HT-29 (cell line): ENCODE measurements around the gene PMM1. TPM values are rescaled to one million over a fixed set of nuclear protein-coding genes. Genes with fewer than 3 reads are reported as not detected.

Source experiments
- DNase-seq: peaks from one replicate; pipeline ENCODE4 v3.0.0-alpha.2; 2015; ENCODE audit warnings: low spot score
- total RNA-seq: library from RNA; depleted of rRNA; stranded (reverse); fragments of >200 nt; shearing (Covaris generic); gene quantifications from 2 replicates; pipeline ENCODE4 v1.2.3, GENCODE V29; 2014; rRNA removed

The PMM1 gene
- total RNA-seq, 1 experiment from 2014 or later, result 22.5 TPM

DNA sequence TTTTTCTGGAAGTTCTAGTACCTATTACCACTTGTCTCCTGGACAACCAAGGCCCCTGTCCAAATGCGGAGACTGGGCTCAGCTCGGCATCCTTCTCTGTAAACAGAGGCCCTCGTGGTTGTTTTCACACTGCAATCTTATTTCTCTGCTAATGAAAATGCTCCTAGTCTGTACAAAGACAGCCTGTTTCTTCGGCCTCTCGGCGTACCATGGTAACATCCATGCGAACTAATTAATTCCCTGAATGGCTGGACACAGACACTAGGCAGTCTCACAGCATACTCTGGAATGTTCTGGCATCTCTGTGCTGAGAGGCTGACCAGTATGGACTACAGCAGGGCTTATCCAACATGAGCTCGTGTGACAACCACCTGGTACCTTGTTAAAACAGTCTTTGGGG, 51.1 kb downstream of the PMM1 start:
- DNase-seq, result no peak

- no peak for DNase-seq
Measured at GRCh38 chr22:41537203-41537602, 52.4 kb downstream of the PMM1 start.

GRCh38 chr22:41535244-41535643, 54.4 kb downstream of the PMM1 start:
- DNase-seq, result no peak

- no peak for DNase-seq
Measured at GRCh38 chr22:41534219-41534618, 55.4 kb downstream of the PMM1 start.

- peak; percentile 55 for DNase-seq
Measured at GRCh38 chr22:41532908-41533825, 56.5 kb downstream of the PMM1 start.

DNA sequence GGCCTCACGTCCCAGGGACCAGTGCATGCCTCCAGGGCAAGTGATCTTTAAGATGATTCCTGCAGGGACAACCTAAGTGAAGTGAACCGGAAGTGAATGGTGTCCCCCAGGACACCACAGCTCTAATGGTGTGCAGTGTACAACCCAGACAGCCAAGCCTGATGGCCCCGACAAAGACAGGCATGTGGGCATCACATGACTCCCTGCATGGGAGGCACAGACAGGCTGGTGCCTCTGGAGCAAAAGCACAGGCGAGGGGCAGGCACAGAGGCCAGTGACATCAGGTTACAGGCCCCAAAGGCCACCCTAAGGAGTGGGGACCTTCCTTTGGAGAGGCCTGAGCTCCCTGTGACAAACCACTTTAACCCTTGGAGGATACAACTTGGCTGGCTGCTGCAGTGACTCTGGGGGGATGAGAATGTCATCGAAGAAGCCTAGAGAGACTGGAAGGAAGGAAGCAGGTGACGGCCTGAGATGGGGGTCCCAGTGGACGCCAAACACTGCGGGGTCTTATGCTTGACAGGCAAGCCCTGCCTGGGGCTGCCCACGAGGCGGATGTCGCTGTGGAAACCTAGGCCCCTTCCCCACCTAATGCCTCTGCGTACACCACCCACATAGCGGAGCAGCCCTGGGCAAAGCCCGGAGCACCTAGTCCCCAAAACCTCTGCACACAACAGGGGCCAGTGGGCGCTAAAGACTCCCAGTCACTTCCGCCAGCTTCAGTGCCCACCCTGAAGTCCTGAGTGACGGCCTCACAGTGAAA, 57.7 kb downstream of the PMM1 start:
- no peak for DNase-seq

DNA sequence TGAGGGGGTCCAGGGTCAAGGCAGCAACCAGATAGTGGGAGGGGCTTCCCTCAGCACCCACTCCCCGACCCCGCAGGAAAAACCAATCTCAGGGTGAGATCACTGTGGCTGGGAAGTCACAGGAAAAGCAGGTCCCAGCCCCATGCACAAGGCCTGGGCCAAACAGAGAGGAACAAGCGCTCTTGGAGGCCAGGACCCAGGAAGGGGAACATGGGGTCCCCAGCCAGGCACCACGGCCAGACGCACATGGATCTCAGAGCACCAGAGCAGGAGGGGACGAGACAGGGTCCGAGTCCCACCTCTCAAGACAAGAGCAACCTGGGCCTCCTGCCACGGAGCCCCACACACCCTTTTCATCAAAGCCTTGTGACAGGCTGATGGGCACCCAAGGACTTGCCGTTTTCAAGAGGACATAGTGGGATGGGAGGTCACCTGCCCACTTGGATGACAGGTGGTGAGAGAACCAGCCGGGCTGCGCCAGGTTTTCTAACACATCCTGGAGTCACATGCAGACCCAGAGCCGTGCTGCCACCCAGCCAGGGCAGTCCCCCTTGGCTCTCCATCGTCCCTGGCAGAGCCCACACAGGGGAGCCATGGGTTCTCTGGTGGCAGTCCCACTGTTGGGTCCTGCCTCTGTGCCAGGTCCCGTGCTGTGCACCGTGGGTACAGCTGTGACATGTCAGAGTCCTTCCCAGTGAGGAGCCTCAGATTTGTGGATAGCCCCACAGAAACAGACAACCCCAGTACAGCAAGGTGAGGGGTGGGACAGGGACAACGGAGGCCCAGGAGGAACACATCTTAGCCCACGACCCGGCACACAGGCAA, 58.5 kb downstream of the PMM1 start:
- DNase-seq, result no peak

DNA sequence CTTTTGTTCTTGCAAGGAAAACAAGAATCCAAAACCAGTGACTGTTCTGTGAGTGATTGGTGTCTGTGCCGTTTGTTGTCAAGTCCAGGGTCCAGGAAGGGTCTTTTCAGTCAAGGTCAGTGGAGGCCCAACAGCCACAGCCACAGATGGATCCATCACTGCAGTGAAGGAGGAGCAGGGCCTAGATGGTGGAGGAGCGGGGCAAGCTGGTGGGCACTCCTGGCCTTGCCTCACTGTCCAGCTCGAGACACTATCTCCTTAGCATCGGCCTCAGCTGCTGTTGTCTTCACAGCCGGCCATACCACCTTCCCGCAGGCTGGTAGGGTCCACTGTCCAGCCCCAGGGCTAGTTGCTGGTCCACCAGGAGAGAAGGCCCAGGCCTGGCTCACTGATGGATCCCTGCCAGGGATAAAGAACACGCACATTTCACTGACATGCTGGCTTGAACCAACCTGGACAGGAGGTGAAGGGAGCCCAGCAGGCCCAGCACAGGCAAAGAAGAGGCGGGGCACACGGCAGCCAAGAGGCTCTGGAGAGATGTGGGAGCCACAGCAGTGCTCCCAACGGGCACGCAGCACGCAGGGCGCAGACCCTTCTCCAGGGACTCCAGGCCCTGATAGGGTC, 60.6 kb downstream of the PMM1 start:
- no peak for DNase-seq

- DNase-seq, result no peak
Measured at GRCh38 chr22:41528132-41528766, 61.4 kb downstream of the PMM1 start.

Other genes with a start within 250 kb of the PMM1 start
- gene TEF, start 207.9 kb downstream of the PMM1 start, total RNA-seq, result 10.7 and 16.7 TPM in 2 replicates
- 25.1 and 26.6 TPM in 2 replicates for gene TOB2, start 143.0 kb downstream of the PMM1 start, total RNA-seq
- 64.1 and 69.5 TPM in 2 replicates for gene PHF5A, start 121.1 kb downstream of the PMM1 start, total RNA-seq
- 48.3 and 52.1 TPM in 2 replicates for gene ACO2, start 120.7 kb downstream of the PMM1 start, total RNA-seq
- 27.7 and 32.5 TPM in 2 replicates for gene POLR3H, start 45.4 kb downstream of the PMM1 start, total RNA-seq
- gene CSDC2, start 28.8 kb downstream of the PMM1 start, total RNA-seq, result not detected in 2 replicates
- gene DESI1, start 31.2 kb upstream of the PMM1 start, total RNA-seq, result 19.5 and 20.9 TPM in 2 replicates
- 212 and 262 TPM in 2 replicates for gene XRCC6, start 31.5 kb upstream of the PMM1 start, total RNA-seq
- gene SNU13, start 99.0 kb upstream of the PMM1 start, total RNA-seq, result 104 and 118 TPM in 2 replicates
- not detected in 2 replicates for gene MEI1, start 109.7 kb upstream of the PMM1 start, total RNA-seq
- gene CCDC134, start 210.8 kb upstream of the PMM1 start, total RNA-seq, result 12.2 and 14.6 TPM in 2 replicates
- 88.5 and 104 TPM in 2 replicates for gene SREBF2, start 243.3 kb upstream of the PMM1 start, total RNA-seq